Kidney tubule cell (primary cell): ENCODE measurements around the gene IGBP1.
A peak's percentile ranks its signal among the peaks of the same experiment; 100 is the strongest.
"Not testable (repeated sequence)": the region's sequence is repeated elsewhere in the genome, so short reads cannot be mapped to it uniquely, and the experiment has no call there.

Source experiments
- DNase-seq: peaks from one replicate; pipeline ENCODE4 v3.0.0-alpha.2; 2018; ENCODE audit warnings: low spot score

IGBP1 gene

GRCh38 chrX:70133303-70134115, at the start of gene IGBP1:
Gene IGBP1, plus strand, starts transcription at chrX:70133447. Its CDS starts 501 bp downstream, at chrX:70133948.
- peak; percentile 90 for DNase-seq

- DNase-seq: no peak
Measured at GRCh38 chrX:70084592-70085240, 48.5 kb upstream of the IGBP1 start.

- peak; percentile 24 for DNase-seq
Measured at GRCh38 chrX:70087857-70088630, 45.2 kb upstream of the IGBP1 start.

GRCh38 chrX:70088751-70089150, 44.5 kb upstream of the IGBP1 start:
- peak; percentile 80 for DNase-seq

GRCh38 chrX:70089604-70090297, 43.5 kb upstream of the IGBP1 start:
- peak; percentile 75 for DNase-seq

GRCh38 chrX:70092247-70092646, 41.0 kb upstream of the IGBP1 start:
- DNase-seq: no peak

GRCh38 chrX:70096052-70096451, 37.2 kb upstream of the IGBP1 start:
- DNase-seq: peak; percentile 38

- DNase-seq: no peak
Measured at GRCh38 chrX:70105229-70105628, 28.0 kb upstream of the IGBP1 start.

- DNase-seq: not testable (repeated sequence)
Measured at GRCh38 chrX:70111436-70112026, 21.7 kb upstream of the IGBP1 start.

- DNase-seq: no peak
Measured at GRCh38 chrX:70117738-70118137, 15.5 kb upstream of the IGBP1 start.

- DNase-seq: not testable (repeated sequence)
Measured at GRCh38 chrX:70123014-70123413, 10.2 kb upstream of the IGBP1 start.

GRCh38 chrX:70124678-70125077, 8.6 kb upstream of the IGBP1 start:
- DNase-seq: no peak

GRCh38 chrX:70128071-70128470, 5.2 kb upstream of the IGBP1 start:
- DNase-seq: no peak

GRCh38 chrX:70129816-70130215, 3.4 kb upstream of the IGBP1 start:
- DNase-seq: peak; percentile 92

GRCh38 chrX:70132224-70132623, 1.0 kb upstream of the IGBP1 start:
- DNase-seq: no peak

- peak; percentile 46 for DNase-seq
Measured at GRCh38 chrX:70132877-70133302, 357 bp upstream of the IGBP1 start.

GRCh38 chrX:70134116-70134477, 850 bp downstream of the IGBP1 start:
- no peak for DNase-seq

- no peak for DNase-seq
Measured at GRCh38 chrX:70138622-70139021, 5.4 kb downstream of the IGBP1 start.

GRCh38 chrX:70139736-70140135, 6.5 kb downstream of the IGBP1 start:
- no peak for DNase-seq

- no peak for DNase-seq
Measured at GRCh38 chrX:70141373-70141772, 8.1 kb downstream of the IGBP1 start.
